ENCODE results near the gene SCAMP4.

SCAMP4 gene

DNA sequence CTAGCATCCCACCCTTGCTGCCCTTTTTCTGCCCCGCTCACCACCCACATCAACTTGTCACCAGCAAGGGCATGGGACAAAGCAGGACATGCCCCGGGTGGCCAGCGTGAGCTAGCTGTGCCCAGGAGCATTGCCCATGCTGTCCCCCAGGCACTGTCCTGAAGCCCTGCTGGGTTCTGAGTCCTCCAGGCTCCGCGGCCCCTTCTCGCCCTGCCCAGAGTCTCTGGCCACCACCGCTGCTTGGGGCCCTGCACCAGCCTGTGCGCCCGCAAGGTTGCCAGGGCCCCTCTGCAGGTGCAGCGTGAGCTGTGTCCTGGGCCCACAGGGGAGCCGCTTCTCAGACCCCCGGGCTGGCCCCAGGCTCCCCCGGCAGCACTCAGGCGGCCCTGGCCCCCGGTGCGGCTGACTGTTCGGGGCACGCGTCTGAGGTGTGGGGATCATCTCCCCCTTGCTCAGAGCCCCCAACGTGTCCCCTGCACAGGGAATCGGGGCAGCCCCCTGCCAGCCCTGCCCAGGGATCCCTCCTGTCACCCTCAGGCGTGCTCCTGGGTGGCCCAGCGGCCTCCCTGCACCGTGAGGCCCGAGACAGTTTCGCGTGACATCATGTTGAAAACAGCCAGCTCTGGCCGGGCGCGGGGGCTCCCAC, 39.8 kb downstream of the SCAMP4 start:
- no peak for TF ChIP-seq POLR2AphosphoS5 (IDR thresholded peaks at IDR 0.05; ENCODE audit: low read depth, low read length)
- TF ChIP-seq FOXP2 (optimal IDR thresholded peaks at IDR 0.05; ENCODE audit: borderline replicate concordance, extremely low read depth, extremely low read length, insufficient read depth) = no peak

- TF ChIP-seq, protein P1, sequence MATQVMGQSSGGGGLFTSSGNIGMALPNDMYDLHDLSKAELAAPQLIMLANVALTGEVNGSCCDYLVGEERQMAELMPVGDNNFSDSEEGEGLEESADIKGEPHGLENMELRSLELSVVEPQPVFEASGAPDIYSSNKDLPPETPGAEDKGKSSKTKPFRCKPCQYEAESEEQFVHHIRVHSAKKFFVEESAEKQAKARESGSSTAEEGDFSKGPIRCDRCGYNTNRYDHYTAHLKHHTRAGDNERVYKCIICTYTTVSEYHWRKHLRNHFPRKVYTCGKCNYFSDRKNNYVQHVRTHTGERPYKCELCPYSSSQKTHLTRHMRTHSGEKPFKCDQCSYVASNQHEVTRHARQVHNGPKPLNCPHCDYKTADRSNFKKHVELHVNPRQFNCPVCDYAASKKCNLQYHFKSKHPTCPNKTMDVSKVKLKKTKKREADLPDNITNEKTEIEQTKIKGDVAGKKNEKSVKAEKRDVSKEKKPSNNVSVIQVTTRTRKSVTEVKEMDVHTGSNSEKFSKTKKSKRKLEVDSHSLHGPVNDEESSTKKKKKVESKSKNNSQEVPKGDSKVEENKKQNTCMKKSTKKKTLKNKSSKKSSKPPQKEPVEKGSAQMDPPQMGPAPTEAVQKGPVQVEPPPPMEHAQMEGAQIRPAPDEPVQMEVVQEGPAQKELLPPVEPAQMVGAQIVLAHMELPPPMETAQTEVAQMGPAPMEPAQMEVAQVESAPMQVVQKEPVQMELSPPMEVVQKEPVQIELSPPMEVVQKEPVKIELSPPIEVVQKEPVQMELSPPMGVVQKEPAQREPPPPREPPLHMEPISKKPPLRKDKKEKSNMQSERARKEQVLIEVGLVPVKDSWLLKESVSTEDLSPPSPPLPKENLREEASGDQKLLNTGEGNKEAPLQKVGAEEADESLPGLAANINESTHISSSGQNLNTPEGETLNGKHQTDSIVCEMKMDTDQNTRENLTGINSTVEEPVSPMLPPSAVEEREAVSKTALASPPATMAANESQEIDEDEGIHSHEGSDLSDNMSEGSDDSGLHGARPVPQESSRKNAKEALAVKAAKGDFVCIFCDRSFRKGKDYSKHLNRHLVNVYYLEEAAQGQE (IDR thresholded peaks at IDR 0.05; ENCODE audit: insufficient read depth in 1 of 2, low read depth in 2 of 2, low read length in 2 of 2) = no peak
Measured at GRCh38 chr19:1945899-1946298, 40.7 kb downstream of the SCAMP4 start.

- no peak for TF ChIP-seq SIN3A (IDR thresholded peaks at IDR 0.05; ENCODE audit: borderline replicate concordance, insufficient read depth, low read length)
- TF ChIP-seq POLR2AphosphoS5 (IDR thresholded peaks at IDR 0.05; ENCODE audit: low read depth, low read length) = no peak
- no peak for TF ChIP-seq TAF1 (IDR thresholded peaks at IDR 0.05; ENCODE audit: borderline replicate concordance, insufficient read depth, low read length)
- TF ChIP-seq FOXP2 (optimal IDR thresholded peaks at IDR 0.05; ENCODE audit: borderline replicate concordance, extremely low read depth, extremely low read length, insufficient read depth) = no peak
Measured at GRCh38 chr19:1947651-1948209, 42.5 kb downstream of the SCAMP4 start.

DNA sequence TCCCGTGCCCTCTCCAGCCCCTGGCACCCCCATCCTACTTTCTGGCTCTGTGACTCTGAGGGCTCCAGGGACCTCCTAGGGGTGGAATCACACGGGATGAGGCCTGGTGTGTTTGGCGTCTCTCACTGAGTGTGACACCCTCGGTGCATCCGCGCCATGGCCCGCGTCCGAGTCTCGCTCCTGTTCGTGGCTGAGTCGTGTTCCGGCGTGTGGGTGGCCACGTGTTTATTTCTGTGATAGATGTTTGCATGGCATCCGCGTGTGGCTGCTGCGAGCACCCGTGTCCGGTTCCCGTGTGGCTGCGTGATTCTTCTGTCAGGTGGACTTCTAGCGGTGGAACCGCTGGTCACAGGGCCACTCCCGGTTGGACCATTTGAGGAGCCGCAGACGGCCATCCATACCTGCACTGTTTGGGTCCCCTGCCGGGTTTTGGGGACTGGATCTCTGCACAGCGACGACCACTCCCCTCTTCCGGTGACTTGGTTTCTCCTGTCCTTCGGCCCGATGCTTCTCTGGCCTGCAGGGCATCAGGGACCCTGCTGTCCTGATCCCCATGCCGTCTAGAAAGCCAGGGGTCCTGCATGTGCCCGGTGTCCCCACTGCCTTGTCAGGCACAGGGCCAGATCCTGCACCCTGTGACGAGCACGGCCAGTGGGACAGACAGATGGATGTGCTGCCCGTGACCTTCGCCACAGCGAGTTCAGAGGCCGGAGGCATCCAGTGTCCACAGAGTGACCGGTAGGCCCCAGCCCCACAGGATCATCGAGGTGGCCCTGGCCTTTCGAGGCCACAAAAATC, 44.3 kb downstream of the SCAMP4 start:
- TF ChIP-seq POLR2AphosphoS5 (IDR thresholded peaks at IDR 0.05; ENCODE audit: low read depth, low read length) = no peak

DNA sequence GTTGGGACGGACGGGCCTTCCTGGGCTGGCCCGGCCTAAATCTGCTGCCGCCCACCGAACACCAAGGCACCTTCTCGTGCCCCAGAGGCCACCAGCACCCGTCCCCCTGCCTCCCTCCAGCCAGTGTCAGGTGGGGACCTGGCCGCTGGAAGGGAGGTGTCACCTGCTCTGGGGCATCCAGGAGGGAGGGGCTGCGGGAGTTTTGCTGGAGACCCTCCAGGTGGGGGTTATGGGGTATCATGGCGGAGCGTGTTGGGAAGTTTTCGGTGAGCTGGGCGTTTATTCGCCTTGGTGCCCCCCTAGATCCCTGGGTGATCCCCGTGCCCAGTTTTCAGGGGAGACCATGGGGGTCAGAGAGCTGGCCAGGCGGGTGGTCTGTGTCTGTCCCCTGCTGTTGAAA, 45.4 kb downstream of the SCAMP4 start:
- TF ChIP-seq POLR2AphosphoS5 (IDR thresholded peaks at IDR 0.05; ENCODE audit: low read depth, low read length) (no peak), SIN3A (IDR thresholded peaks at IDR 0.05; ENCODE audit: borderline replicate concordance, insufficient read depth, low read length) (no peak), FOXP2 (optimal IDR thresholded peaks at IDR 0.05; ENCODE audit: borderline replicate concordance, extremely low read depth, extremely low read length, insufficient read depth) (no peak), TAF1 (IDR thresholded peaks at IDR 0.05; ENCODE audit: borderline replicate concordance, insufficient read depth, low read length) (no peak)
- TF ChIP-seq, protein P1 (IDR thresholded peaks at IDR 0.05; ENCODE audit: insufficient read depth in 1 of 2, low read depth in 2 of 2, low read length in 2 of 2) = no peak

- no peak for TF ChIP-seq SIN3A (IDR thresholded peaks at IDR 0.05; ENCODE audit: borderline replicate concordance, insufficient read depth, low read length)
- TF ChIP-seq, protein P1 (IDR thresholded peaks at IDR 0.05; ENCODE audit: insufficient read depth in 1 of 2, low read depth in 2 of 2, low read length in 2 of 2) = no peak
- no peak for TF ChIP-seq TAF1 (IDR thresholded peaks at IDR 0.05; ENCODE audit: borderline replicate concordance, insufficient read depth, low read length)
- no peak for TF ChIP-seq FOXP2 (optimal IDR thresholded peaks at IDR 0.05; ENCODE audit: borderline replicate concordance, extremely low read depth, extremely low read length, insufficient read depth)
- TF ChIP-seq POLR2AphosphoS5 (IDR thresholded peaks at IDR 0.05; ENCODE audit: low read depth, low read length) = no peak
Measured at GRCh38 chr19:1952635-1953034, 47.4 kb downstream of the SCAMP4 start.
